ENCODE results near the gene LDB3.
"Not testable (repeated sequence)": the region's sequence is repeated elsewhere in the genome, so short reads cannot be mapped to it uniquely, and the experiment has no call there.

LDB3 gene, protein sequence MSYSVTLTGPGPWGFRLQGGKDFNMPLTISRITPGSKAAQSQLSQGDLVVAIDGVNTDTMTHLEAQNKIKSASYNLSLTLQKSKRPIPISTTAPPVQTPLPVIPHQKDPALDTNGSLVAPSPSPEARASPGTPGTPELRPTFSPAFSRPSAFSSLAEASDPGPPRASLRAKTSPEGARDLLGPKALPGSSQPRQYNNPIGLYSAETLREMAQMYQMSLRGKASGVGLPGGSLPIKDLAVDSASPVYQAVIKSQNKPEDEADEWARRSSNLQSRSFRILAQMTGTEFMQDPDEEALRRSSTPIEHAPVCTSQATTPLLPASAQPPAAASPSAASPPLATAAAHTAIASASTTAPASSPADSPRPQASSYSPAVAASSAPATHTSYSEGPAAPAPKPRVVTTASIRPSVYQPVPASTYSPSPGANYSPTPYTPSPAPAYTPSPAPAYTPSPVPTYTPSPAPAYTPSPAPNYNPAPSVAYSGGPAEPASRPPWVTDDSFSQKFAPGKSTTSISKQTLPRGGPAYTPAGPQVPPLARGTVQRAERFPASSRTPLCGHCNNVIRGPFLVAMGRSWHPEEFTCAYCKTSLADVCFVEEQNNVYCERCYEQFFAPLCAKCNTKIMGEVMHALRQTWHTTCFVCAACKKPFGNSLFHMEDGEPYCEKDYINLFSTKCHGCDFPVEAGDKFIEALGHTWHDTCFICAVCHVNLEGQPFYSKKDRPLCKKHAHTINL

DNA sequence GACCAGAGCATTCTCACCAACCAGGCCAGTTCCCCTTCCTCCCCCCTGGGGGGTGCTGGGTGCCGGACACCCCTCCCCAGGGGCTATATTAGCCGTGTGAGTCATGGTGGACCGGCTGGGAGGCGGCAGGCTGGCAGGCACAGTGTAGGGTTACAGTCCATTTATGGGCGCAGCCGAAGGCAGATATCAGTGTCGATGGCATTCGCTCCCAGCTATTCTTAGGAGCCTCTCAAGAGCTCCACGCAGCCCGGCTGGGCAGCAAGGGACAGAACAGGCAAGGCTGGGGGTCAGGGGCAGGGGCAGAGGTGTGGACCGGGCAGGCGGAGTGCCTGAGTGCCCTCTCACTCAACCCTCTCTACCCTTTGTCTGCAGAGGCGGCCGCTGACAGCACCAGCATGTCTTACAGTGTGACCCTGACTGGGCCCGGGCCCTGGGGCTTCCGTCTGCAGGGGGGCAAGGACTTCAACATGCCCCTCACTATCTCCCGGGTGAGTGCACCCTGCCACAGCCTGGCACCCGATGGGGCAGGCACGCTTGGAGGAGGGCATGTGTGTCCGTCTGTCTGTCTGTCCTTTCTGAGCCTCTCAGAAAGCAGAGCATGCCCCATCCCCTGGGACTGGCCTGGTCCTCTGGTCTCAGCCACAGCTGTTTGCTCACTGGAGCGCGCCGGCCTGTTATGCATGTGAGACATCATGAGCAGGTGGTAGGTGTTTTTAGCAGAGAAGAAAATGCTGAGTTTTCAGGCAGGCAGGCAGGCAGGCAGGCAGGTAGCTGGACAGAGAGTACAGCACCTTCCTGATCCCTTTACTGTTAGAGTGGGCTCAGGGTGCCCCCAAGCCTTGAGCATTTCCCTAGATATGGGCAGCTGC is at the start of gene LDB3:
Gene LDB3, plus strand, starts transcription at position 215 of the 869 bp plus-strand sequence. Its CDS starts 181 bp downstream, at position 396.
- DNase-seq: no peak

- no peak for DNase-seq
These were observed 40.0 kb upstream of the LDB3 start for GRCh38 chr10:86628311-86628710.

DNA sequence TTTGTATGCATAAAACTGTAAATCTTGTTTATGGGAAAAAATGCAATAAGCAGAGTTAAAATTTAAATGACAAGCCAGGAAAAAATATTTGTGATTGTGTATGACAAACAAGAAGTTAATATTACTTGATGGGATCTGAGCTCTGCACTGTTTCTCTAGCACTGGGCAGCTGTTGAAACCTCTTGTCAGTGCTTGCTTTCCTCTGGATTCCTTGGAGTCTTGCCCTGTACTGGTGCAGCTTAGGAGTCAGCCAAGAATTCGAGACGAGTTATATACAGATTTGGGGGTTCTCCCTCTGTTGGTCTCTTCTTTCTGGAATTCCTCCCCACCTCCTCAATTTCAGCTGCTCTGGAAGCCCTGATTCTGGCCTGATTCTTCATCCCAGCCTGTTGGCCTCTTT is 38.2 kb upstream of the LDB3 start:
- no peak for DNase-seq

GRCh38 chr10:86632009-86632800 is 36.1 kb upstream of the LDB3 start:
- DNase-seq: no peak

GRCh38 chr10:86632951-86633350 is 35.4 kb upstream of the LDB3 start:
- no peak for DNase-seq

DNA sequence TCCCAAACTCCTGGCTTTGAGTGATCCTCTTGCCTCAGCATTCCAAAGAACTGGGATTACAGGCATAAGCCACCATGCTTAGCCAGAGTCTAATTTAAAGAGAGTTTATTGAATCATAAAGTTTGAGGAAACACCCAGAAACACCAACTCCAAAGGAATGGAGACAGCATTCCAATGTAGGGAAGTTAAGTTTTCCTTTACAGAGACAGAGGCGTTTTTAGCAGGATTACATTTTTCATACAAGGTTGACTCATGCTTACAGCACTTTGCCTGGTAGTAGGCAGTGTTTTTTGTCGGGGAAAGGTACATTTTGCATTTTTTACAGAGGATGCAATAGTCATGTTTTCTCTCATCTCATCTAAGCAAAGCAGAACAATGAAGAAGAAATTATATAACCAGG is 32.9 kb upstream of the LDB3 start:
- DNase-seq: no peak

DNA sequence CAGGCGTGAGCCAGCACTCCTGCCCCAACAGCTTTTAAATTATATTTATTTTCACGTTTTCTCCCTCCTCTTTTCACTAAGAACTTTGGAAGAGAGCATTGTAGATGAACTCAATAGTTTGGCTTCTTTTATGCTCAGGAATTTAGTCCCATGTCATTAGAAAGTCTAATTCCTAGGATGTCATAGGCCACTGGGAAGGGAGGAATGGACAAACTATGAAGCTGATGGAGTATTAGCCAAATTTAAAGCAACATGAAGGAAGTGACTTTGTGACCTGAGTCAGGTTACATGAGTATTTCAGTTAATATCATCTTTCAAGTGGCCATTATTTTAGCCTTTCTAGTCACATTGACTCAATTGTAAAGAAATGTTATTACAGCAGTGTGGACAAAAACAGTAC is 32.0 kb upstream of the LDB3 start:
- no peak for DNase-seq

GRCh38 chr10:86642021-86642420 is 26.3 kb upstream of the LDB3 start:
- DNase-seq: no peak

GRCh38 chr10:86642499-86642898 is 25.8 kb upstream of the LDB3 start:
- DNase-seq: no peak

GRCh38 chr10:86644152-86644793 is 24.0 kb upstream of the LDB3 start:
- DNase-seq: no peak

DNA sequence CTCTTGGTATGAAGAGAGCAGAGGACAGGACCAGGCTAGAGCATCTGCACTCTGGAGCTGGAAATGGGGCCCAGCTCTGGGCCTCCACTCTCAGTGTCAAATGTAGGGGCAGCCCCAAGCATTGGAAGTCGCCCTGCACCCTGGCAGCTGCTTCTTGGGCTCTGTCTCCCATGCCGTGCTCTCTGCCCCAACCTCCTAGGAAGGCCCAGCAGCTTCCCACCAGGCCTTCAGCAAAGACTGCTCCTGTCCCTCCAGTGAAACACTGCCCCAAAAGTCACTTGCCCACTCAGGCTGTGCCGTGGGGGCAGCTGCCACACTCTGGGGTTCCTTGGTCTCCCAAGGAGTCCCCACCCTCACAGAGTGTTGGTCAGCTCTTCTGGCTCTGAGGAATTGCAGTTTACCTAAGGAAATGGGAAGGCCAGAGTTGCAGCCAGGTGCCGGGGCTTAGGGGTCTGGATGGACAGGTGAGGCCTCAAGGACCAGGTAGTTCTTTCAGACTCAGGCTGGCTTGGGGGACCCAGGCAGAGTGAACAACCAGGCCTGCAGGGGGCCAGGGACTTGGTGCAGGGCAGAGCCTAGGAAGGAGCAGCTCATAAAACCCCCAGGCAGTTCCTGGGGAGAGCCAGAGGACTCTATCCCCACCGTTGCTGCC is 23.4 kb upstream of the LDB3 start:
- no peak for DNase-seq

GRCh38 chr10:86645621-86646165 is 22.6 kb upstream of the LDB3 start:
- not testable (repeated sequence) for DNase-seq

- no peak for DNase-seq
These were observed 21.8 kb upstream of the LDB3 start for GRCh38 chr10:86646532-86646931.

- no peak for DNase-seq
These were observed 21.4 kb upstream of the LDB3 start for GRCh38 chr10:86646933-86647332.

DNA sequence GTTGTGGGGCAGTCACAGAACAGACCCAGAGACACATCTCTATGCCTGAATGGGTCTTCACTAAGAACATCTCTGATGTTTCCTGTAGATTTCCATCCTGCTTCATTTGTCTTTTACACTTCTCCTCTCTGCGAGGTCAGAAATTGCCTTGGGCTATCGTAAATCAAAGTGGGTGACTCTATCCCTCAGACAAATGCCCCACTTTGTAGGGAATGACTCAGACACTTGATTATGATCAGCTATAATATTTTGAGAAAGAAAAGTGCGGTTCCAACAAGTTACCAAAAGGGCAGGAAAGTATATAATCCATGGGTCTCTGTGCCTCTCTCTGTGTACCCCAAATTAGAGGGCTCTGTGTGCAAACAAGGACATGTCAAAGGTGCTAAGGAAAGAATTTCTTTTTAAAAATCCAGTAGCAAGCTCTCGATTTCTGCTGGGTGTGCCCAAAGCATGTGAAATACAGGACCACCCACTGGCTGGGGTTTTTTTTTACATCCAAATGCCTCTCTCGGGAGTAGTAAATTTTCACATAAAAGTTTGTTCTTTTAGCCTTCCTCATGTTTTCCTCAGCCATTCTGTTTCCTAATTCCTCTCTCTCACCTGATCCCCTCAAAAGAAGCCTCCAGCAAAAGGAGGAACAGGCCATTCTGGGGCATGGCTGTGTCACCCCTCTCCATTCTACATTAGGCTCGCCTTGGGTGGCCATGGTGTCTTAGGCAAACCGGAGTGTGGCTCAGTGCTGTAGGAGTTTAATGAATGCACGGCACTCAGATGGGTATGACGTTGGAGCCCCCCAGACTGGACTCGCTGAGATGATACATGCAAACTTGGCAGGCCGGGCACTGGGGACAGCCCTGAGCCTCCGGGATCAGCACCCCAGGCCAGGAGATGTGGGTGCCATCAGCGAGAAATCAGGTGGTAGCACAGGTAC is 20.3 kb upstream of the LDB3 start:
- no peak for DNase-seq

- DNase-seq: no peak
These were observed 19.4 kb upstream of the LDB3 start for GRCh38 chr10:86648704-86649427.

- DNase-seq: no peak
These were observed 18.7 kb upstream of the LDB3 start for GRCh38 chr10:86649471-86650150.

GRCh38 chr10:86650151-86650550 is 18.2 kb upstream of the LDB3 start:
- DNase-seq: no peak

DNA sequence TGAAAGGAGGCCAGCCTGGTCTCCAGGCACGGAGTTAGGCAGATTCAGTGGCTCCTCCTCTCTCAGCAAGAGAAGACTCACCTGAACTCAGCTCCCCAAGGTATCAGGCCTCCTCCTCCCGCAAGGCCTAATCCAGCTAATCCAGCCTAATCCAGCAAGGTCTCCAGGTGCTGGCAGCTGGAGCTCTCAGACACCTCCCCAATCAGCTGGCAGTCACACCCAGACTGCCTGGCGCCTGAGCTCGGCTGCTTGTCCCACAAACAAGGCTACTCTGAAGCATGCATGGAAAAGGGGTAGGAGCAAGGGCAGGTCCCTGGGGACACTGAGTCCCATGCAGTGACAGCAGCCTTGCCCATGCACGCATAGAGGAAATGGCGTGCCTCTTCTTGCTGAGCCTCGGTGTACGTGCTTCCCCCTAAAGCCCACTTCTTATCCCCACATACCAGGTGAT is 17.3 kb upstream of the LDB3 start:
- DNase-seq: no peak

All from NCI-H774 (cell line).